HCT116 (cell line): ENCODE data around the gene NOL4L. TPM values are rescaled to one million over a fixed set of nuclear protein-coding genes. Genes with fewer than 3 reads are reported as not detected.

Experiments used
- ATAC-seq: fragments of 200-7000 bp; cut with Tn5 transposase; 2 replicates; pipeline ENCODE4 v1.9.1; 2020; ENCODE audit warnings: mild to moderate bottlenecking, moderate library complexity
- BruUV-seq: library from RNA; stranded (reverse); fragments of 400-500 nt; replicated peaks from 2 replicates; lab custom pipeline; 2021; lab: Mats Ljungman, UMichigan
- CTCF ChIA-PET: fragments of 300-600 bp; sonication (Branson Sonifier 250); formaldehyde crosslinking; loops from one replicate; lab custom pipeline; 2021; ENCODE audit warnings: antibody characterized with exemption; lab: Charles Lee
- POLR2A ChIA-PET: fragments of 300-600, 350-600 bp; sonication (Branson Sonifier 250); formaldehyde crosslinking; loops from one replicate; lab custom pipeline; 2021; ENCODE audit warnings: antibody characterized with exemption; lab: Charles Lee
- RAD21 ChIA-PET, 2 experiments: fragments of 300-600 bp; sonication (Branson Sonifier 250); formaldehyde crosslinking; loops; one replicate each; lab custom pipeline; 2023; ENCODE audit warnings: low total read pairs in 2 of 2; ENCODE audit not compliant: uncharacterized antibody in 2 of 2, unreplicated experiment in 2 of 2, low non-redundant PET in 1 of 2; lab: Charles Lee
- DNase-seq: peaks from one replicate; pipeline ENCODE4 v3.0.0-alpha.2; 2010; ENCODE audit warnings: low read depth, low spot score
- H2AFZ ChIP-seq: fragments of 200-600 bp; shearing (Covaris generic), sonication (generic); 2 replicates; pipeline ENCODE4 v1.6.1; 2017; ENCODE audit warnings: low read depth, mixed run types, mixed read lengths, antibody characterized with exemption, low read length; ENCODE audit not compliant: poor library complexity, severe bottlenecking
- H3K27ac ChIP-seq: 2 replicates; pipeline ENCODE4 v1.5.1; 2012; ENCODE audit warnings: low read depth, low read length
- H3K27me3 ChIP-seq: fragments of 200-600 bp; sonication (generic); 2 replicates; pipeline ENCODE4 v1.6.1; 2016; ENCODE audit warnings: mixed run types, low read length, mixed read lengths; ENCODE audit not compliant: insufficient read depth
- H3K36me3 ChIP-seq, 2 experiments: fragments of 200-500 bp in 1 of 2; fragments of 200-600 bp in 1 of 2; sonication (Bioruptor generic) in 1 of 2; sonication (generic) in 1 of 2; 2 replicates each; pipeline versions ENCODE4 v1.5.1 to v1.6.1; 2014 to 2016; ENCODE audit warnings: low read length in 2 of 2, inconsistent platforms in 1 of 2, mixed read lengths in 1 of 2, mixed run types in 1 of 2; ENCODE audit not compliant: insufficient read depth in 2 of 2, control insufficient read depth in 1 of 2
- H3K4me1 ChIP-seq, 2 experiments: fragments of 200-600 bp in 1 of 2; sonication (generic) in 1 of 2; 2 replicates each; pipeline versions ENCODE4 v1.5.1 to v1.6.1; 2012 to 2017; ENCODE audit warnings: low read length in 2 of 2, inconsistent platforms in 1 of 2, mild to moderate bottlenecking in 1 of 2, mixed read lengths in 1 of 2, mixed run types in 1 of 2, moderate library complexity in 1 of 2; ENCODE audit not compliant: insufficient read depth in 2 of 2, control insufficient read depth in 1 of 2
- H3K4me2 ChIP-seq: fragments of 200-600 bp; sonication (generic); 2 replicates; pipeline ENCODE4 v1.6.1; 2017; ENCODE audit warnings: mixed run types, low read length, mixed read lengths
- H3K4me3 ChIP-seq, 2 experiments: fragments of 200-600 bp in 1 of 2; sonication (generic) in 1 of 2; replicated peaks in 1 of 2; 2 replicates each; pipeline ENCODE4 v1.5.1; 2011 to 2016; ENCODE audit warnings: low read length in 2 of 2, control low read depth in 1 of 2, low read depth in 1 of 2, mild to moderate bottlenecking in 1 of 2, mixed read lengths in 1 of 2, mixed run types in 1 of 2
- H3K79me2 ChIP-seq: fragments of 200-600 bp; sonication (generic); 2 replicates; pipeline ENCODE4 v1.6.1; 2017; ENCODE audit warnings: mild to moderate bottlenecking, mixed run types, low read length, moderate library complexity, mixed read lengths; ENCODE audit not compliant: insufficient read depth
- H3K9ac ChIP-seq: fragments of 200-600 bp; sonication (generic); 2 replicates; pipeline ENCODE4 v1.6.1; 2016; ENCODE audit warnings: low read length, mixed read lengths
- H3K9me2 ChIP-seq: fragments of 200-600 bp; sonication (generic), shearing (Covaris generic); 2 replicates; pipeline ENCODE4 v1.6.1; 2017; ENCODE audit warnings: mixed run types, mild to moderate bottlenecking, moderate library complexity; ENCODE audit not compliant: insufficient read depth
- H3K9me3 ChIP-seq, 2 experiments: fragments of 200-500 bp in 1 of 2; fragments of 200-600 bp in 1 of 2; sonication (Bioruptor generic) in 1 of 2; sonication (generic) in 1 of 2; 2 replicates each; pipeline ENCODE4 v1.6.1; 2014 to 2017; ENCODE audit warnings: low read length in 2 of 2, mixed read lengths in 2 of 2, inconsistent platforms in 1 of 2, low read depth in 1 of 2, mild to moderate bottlenecking in 1 of 2, mixed run types in 1 of 2, moderate library complexity in 1 of 2; ENCODE audit not compliant: control insufficient read depth in 1 of 2, insufficient read depth in 1 of 2
- H4K20me1 ChIP-seq: fragments of 200-600 bp; sonication (generic), shearing (Covaris generic); 2 replicates; pipeline ENCODE4 v1.6.1; 2017; ENCODE audit warnings: mixed run types, mild to moderate bottlenecking, moderate library complexity; ENCODE audit not compliant: insufficient read depth
- EGR1 ChIP-seq: IDR thresholded peaks from 2 replicates; pipeline ENCODE4 v1.6.1; 2012; ENCODE audit warnings: low read depth
- EZH2 ChIP-seq: fragments of 200-600 bp; sonication (generic); IDR thresholded peaks from 2 replicates; pipeline ENCODE4 v1.6.1; 2017; ENCODE audit warnings: antibody characterized with exemption, mixed run types
- EZH2phosphoT487 ChIP-seq: fragments of 200-600 bp; IDR thresholded peaks from 2 replicates; pipeline ENCODE4 v1.6.1; 2018; ENCODE audit warnings: antibody characterized with exemption, borderline replicate concordance
- MAX ChIP-seq: IDR thresholded peaks from 2 replicates; pipeline ENCODE4 v1.6.1; 2012
- RAD21 ChIP-seq: IDR thresholded peaks from 2 replicates; pipeline ENCODE4 v1.6.1; 2012; ENCODE audit warnings: low read depth, mild to moderate bottlenecking
- SRF ChIP-seq: IDR thresholded peaks from 2 replicates; pipeline ENCODE4 v1.6.1; 2012; ENCODE audit warnings: low read depth
- ZBTB33 ChIP-seq: IDR thresholded peaks from 2 replicates; pipeline ENCODE4 v1.6.1; 2011; ENCODE audit warnings: mild to moderate bottlenecking, low read length, moderate library complexity; ENCODE audit not compliant: insufficient replicate concordance; ENCODE audit errors: extremely low read depth
- ZFX ChIP-seq: fragments of 450-650 bp; IDR thresholded peaks from 2 replicates; pipeline ENCODE4 v1.6.1; 2017
- intact Hi-C: fragments of 100-400 bp; cut with micrococcal nuclease; formaldehyde crosslinking; loops from 2 replicates; pipeline ENCODE4 v1.10.0; 2022
- total RNA-seq: library from RNA; stranded (reverse); gene quantifications from one replicate; pipeline ENCODE4 v1.2.1, GENCODE V29; 2021; ENCODE audit not compliant: unreplicated experiment
- TF ChIP-seq, protein P1 (sequence below), 3 experiments: fragments of 200-600 bp in 1 of 3; sonication (generic) in 1 of 3; IDR thresholded peaks in 2 of 3; conservative IDR thresholded peaks in 1 of 3; 2 replicates each; pipeline ENCODE4 v1.5.1; 2012 to 2017; ENCODE audit warnings: low read depth in 2 of 3, low read length in 2 of 3, antibody characterized with exemption in 1 of 3, borderline replicate concordance in 1 of 3, control low read depth in 1 of 3, mild to moderate bottlenecking in 1 of 3, mixed read lengths in 1 of 3, mixed run types in 1 of 3, moderate library complexity in 1 of 3; ENCODE audit not compliant: insufficient read depth in 1 of 3

NOL4L gene
- total RNA-seq, 1 experiment from 2014 or later: 5.9 TPM

DNA sequence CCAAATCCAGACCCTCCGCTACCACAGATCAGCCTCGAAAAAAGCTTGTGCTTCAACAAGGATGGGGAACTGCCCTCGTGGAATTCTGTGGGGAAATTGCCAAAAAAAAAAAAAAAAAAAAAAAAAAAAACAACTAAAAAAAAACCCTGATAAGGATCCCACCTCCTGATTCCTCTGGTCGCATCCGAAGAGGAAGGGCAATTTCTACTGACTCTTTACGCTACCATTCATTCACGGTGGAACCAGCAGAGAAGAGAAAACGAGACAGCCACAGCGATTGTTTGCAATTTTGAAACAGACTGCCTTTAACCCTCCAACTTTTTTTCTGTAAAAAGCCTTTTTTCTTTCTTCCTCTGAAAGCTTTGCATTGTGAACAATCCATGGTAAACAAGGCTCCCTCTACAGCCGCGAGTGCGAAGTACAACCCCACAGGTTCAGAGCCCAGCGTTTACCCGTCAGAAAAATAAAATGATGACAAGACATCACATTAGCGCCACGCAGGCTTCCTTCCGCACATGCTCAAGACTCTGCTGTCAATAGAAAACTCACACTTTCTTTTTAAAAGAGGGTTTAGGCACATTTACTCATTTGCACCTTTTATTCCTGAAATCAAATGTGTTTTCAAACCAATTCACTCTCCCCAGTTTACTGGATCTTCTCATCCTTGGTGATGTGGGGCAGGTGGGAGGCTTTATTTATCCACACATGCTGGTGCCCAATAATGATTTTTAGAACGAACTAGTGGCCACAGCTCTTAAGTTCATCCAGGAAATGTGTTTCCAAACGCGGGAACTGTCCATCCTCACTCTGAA lies 100.0 kb downstream of the NOL4L start:
- ATAC-seq (peak; percentile 70), DNase-seq (peak; percentile 34)
- H3K27ac ChIP-seq: no peak overlapping the region; the same call in 1 of the 2 replicates
- no peaks in the 10 kb centered on the region for H4K20me1 ChIP-seq
- no TSS peak for BruUV-seq
- H3K9ac ChIP-seq: peak overlapping the region; percentile 58; the same call in 1 of the 2 replicates
- H3K27me3 ChIP-seq: no peaks in the 10 kb centered on the region
- ChIA-PET CTCF (interaction anchor here (1.0 to 1.2 kb wide), 2 partner anchors 12 to 167 kb away, joined by 3 to 4 read pairs; no protein-coding TSS in a partner anchor), RAD21 (interaction anchor here in 1 of 2 experiments (0.6 kb wide), 1 partner anchor 292 kb away, joined by 4 read pairs; no protein-coding TSS in a partner anchor), POLR2A (interaction anchor here (0.6 to 0.7 kb wide), 2 partner anchors 13 to 130 kb away, joined by 3 read pairs; no protein-coding TSS in a partner anchor)
- no peaks in the 10 kb centered on the region for H3K79me2 ChIP-seq
- TF ChIP-seq MAX (peak; percentile 50; the same call in 1 of the 2 replicates), EZH2 (no peak), EZH2phosphoT487 (no peak), ZBTB33 (no peak), EGR1 (no peak), SRF (no peak), RAD21 (peak; percentile 59), ZFX (no peak)
- TF ChIP-seq, protein P1, sequence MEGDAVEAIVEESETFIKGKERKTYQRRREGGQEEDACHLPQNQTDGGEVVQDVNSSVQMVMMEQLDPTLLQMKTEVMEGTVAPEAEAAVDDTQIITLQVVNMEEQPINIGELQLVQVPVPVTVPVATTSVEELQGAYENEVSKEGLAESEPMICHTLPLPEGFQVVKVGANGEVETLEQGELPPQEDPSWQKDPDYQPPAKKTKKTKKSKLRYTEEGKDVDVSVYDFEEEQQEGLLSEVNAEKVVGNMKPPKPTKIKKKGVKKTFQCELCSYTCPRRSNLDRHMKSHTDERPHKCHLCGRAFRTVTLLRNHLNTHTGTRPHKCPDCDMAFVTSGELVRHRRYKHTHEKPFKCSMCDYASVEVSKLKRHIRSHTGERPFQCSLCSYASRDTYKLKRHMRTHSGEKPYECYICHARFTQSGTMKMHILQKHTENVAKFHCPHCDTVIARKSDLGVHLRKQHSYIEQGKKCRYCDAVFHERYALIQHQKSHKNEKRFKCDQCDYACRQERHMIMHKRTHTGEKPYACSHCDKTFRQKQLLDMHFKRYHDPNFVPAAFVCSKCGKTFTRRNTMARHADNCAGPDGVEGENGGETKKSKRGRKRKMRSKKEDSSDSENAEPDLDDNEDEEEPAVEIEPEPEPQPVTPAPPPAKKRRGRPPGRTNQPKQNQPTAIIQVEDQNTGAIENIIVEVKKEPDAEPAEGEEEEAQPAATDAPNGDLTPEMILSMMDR (IDR thresholded peaks at IDR 0.05 in 2 of 3, conservative IDR thresholded peaks at IDR 0.05 in 1 of 3; ENCODE audit: borderline replicate concordance in 1 of 3, insufficient read depth in 1 of 3, low read depth in 2 of 3, low read length in 2 of 3): peak; percentile 53 to 80 (median 77); a peak in 5 of 6 replicates
- no peaks in the 10 kb centered on the region for H3K9me2 ChIP-seq
- H3K4me3 ChIP-seq: peak overlapping the region; percentile 48 to 62
- H2AFZ ChIP-seq: peak overlapping the region; percentile 70
- no peaks in the 10 kb centered on the region for H3K36me3 ChIP-seq
- H3K9me3 ChIP-seq: no peaks in the 10 kb centered on the region
- intact Hi-C loops: loop anchor here (2.0 to 5.0 kb wide), 2 partner anchors 126 to 468 kb away; partner anchors contain the start of gene ASXL1
- H3K4me2 ChIP-seq: peak overlapping the region; percentile 98
- peaks cover 8 to 31% of the 10 kb centered on the region in 2 experiments for H3K4me1 ChIP-seq
